ENCODE measurements around the gene WNK2. TPM values are rescaled to one million over a fixed set of nuclear protein-coding genes. Genes with fewer than 3 reads are reported as not detected.

The WNK2 gene
- total RNA-seq (1 to 10 TPM; 3.6 to 3.7 TPM), polyA plus RNA-seq (1 to 10 TPM in 1 of 2 donors, under 1 TPM in 1; 0.13 to 2.1 TPM)
- long read RNA-seq, donor 1, partial matches to known transcripts = 0 of 3 reads
- long read RNA-seq, donor 1, other reads (novel, unspliced or antisense) = 3 of 3 reads
- long read RNA-seq, donor 2, partial matches to known transcripts = 2 of 4 reads
- long read RNA-seq, donor 2, other reads (novel, unspliced or antisense) = 2 of 4 reads

DNA sequence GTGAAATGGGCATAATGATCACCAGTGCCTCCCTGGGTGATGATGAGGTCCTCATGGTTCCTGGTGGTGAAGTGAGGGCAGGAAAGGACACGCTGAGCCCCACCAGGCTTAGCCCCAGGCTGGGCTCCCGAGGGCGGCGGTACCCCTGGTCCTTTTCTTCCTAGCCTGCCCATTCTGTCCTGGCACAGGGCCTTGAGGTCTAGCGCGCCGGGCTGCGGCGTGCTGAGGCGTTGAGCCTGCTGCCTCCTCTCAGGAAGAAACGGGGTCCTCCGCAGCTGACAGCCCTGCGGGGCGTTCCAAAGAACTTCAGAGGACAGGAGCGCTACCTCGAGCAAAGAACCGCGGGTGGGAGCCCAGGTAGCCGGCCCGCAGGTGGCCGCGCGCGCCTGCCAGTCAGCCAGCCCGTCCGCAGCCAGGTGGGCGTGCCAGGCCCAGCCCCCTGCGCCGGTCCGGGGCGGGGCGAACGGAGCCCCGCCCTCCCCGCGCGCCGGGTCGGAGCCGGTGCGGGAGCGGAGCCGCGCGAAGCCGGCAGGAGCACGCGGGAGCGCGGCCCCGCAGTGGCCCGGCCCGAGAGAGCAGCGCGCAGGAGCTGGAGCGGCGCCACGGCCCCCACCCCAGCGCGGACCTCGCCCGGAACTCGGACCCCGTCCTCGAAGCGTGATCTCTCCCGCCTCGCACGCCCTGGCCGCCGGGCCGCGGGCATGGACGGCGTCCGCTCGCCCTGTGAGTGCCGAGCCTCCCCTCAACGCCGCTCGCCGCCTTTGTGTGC lies at the start of gene WNK2:
WNK2 (plus strand) TSS at position 477 of the 769 bp plus-strand sequence. CDS start 791 bp downstream, outside the sequence.
- no peak within 1 kb of the TSS for H3K27ac ChIP-seq (ENCODE audit: low read depth in 1 of 2, low read length in 2 of 2)
- intact Hi-C loops (cut with DNase I) = no loop called here
- 1% methylated on average over 51 to 82 of the region's 82 CpGs for WGBS, 2 donors

GRCh38 chr9:93134740-93135444 lies 49.0 kb upstream of the WNK2 start:
- Histone ChIP-seq H3K27ac (ENCODE audit: low read depth in 1 of 2, low read length in 2 of 2) (peak overlapping the region; percentile 10 to 85), H3K4me1 (ENCODE audit: control insufficient read depth in 1 of 2, insufficient read depth in 2 of 2, low read length in 2 of 2) (no peaks in the 10 kb centered on the region), H3K4me3 (ENCODE audit: low read length in 2 of 2) (peak overlapping the region; percentile 56 to 64), H3K27me3 (ENCODE audit: control insufficient read depth in 1 of 2, insufficient read depth in 2 of 2, low read length in 1 of 2) (no peaks in the 10 kb centered on the region), H3K9me3 (ENCODE audit: control insufficient read depth, low read length) (no peaks in the 10 kb centered on the region), H3K36me3 (ENCODE audit: control insufficient read depth in 1 of 2, insufficient read depth in 2 of 2, low read length in 1 of 2) (no peaks in the 10 kb centered on the region)
- ATAC-seq (ENCODE audit: low FRiP score) = no peak
- 80% methylated on average over 14 of the region's 14 CpGs for WGBS, 2 donors
- intact Hi-C loops (cut with DNase I) = loop anchor here in 1 of 2 donors (5.0 to 10.0 kb wide), 3 partner anchors 38 to 440 kb away; partner anchors contain the start of genes CARD19, FAM120A, FAM120AOS and PHF2
- DNase-seq = peak in 1 of 2 donors; percentile 54

More for the DNA sequence above, at the start of gene WNK2:
- Histone ChIP-seq H3K4me1 (ENCODE audit: control insufficient read depth in 1 of 2, insufficient read depth in 2 of 2, low read length in 2 of 2) (no peaks in the 10 kb centered on the region), H3K4me3 (ENCODE audit: low read length in 2 of 2) (peak within 1 kb of the TSS; percentile 8 to 45), H3K27me3 (ENCODE audit: control insufficient read depth in 1 of 2, insufficient read depth in 2 of 2, low read length in 1 of 2) (no peaks in the 10 kb centered on the region), H3K36me3 (ENCODE audit: control insufficient read depth in 1 of 2, insufficient read depth in 2 of 2, low read length in 1 of 2) (no peaks in the 10 kb centered on the region), H3K9me3 (ENCODE audit: control insufficient read depth, low read length) (no peaks in the 10 kb centered on the region)
- ATAC-seq (ENCODE audit: low FRiP score) (peak; percentile 52), DNase-seq (no peak)

GRCh38 chr9:93136011-93136440 lies 47.9 kb upstream of the WNK2 start:
- intact Hi-C loops (cut with DNase I) = loop anchor here in 1 of 2 donors (10.0 kb wide), 2 partner anchors 319 to 439 kb away; partner anchors contain the start of genes FAM120A, FAM120AOS and PHF2
- Histone ChIP-seq H3K27ac (ENCODE audit: low read depth in 1 of 2, low read length in 2 of 2) (no peak overlapping the region), H3K4me1 (ENCODE audit: control insufficient read depth in 1 of 2, insufficient read depth in 2 of 2, low read length in 2 of 2) (no peaks in the 10 kb centered on the region), H3K36me3 (ENCODE audit: control insufficient read depth in 1 of 2, insufficient read depth in 2 of 2, low read length in 1 of 2) (no peaks in the 10 kb centered on the region), H3K27me3 (ENCODE audit: control insufficient read depth in 1 of 2, insufficient read depth in 2 of 2, low read length in 1 of 2) (no peaks in the 10 kb centered on the region), H3K9me3 (ENCODE audit: control insufficient read depth, low read length) (no peaks in the 10 kb centered on the region), H3K4me3 (ENCODE audit: low read length in 2 of 2) (no peak overlapping the region)
- ATAC-seq (ENCODE audit: low FRiP score) (no peak), DNase-seq (no peak)
- WGBS, 2 donors = 61 to 63% methylated on average over 11 of the region's 11 CpGs

- intact Hi-C loops (cut with DNase I) = loop anchor here in 1 of 2 donors (10.0 kb wide), 2 partner anchors 317 to 437 kb away; partner anchors contain the start of genes FAM120A, FAM120AOS and PHF2
- H3K9me3 ChIP-seq (ENCODE audit: control insufficient read depth, low read length) = no peaks in the 10 kb centered on the region
- DNase-seq (peak in 1 of 2 donors; percentile 56), ATAC-seq (ENCODE audit: low FRiP score) (no peak)
- H3K4me3 ChIP-seq (ENCODE audit: low read length in 2 of 2) = no peak overlapping the region
- no peaks in the 10 kb centered on the region for H3K36me3 ChIP-seq (ENCODE audit: control insufficient read depth in 1 of 2, insufficient read depth in 2 of 2, low read length in 1 of 2)
- 90 to 93% methylated on average over 11 of the region's 11 CpGs for WGBS, 2 donors
- H3K4me1 ChIP-seq (ENCODE audit: control insufficient read depth in 1 of 2, insufficient read depth in 2 of 2, low read length in 2 of 2) = no peaks in the 10 kb centered on the region
- H3K27ac ChIP-seq (ENCODE audit: low read depth in 1 of 2, low read length in 2 of 2) = no peak overlapping the region
- H3K27me3 ChIP-seq (ENCODE audit: control insufficient read depth in 1 of 2, insufficient read depth in 2 of 2, low read length in 1 of 2) = no peaks in the 10 kb centered on the region
These were observed 46.6 kb upstream of the WNK2 start for GRCh38 chr9:93137362-93137761.

DNA sequence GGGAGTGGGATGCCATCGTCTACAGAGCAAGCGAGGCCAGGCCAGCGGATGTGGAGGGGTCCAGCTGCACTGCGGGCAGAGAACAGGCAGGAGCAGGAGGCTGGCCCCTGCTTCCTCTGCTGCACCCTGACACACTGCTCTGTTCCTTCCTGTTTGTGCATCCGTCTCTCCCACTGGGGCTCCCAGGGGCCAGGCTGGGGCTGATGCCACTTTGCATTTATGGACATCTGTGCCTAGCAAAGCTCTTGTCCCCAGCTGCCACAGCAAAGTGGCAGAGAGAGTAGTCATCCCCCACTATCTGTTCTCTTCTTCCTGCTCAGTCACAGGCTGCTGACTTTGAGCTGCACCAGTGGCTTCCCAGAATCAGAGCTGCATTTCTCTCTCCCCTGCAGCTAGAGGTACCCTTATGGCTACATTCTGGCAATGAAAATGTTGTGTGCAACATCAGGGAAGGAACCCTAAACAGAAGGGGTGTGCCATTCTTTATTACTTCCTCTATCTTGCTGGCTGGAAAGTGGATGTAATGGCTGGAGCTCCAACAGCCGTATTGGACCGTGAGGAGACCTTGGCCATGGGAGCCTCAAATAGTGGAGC lies 45.7 kb upstream of the WNK2 start:
- WGBS, 2 donors = 80 to 82% methylated on average over 7 of the region's 7 CpGs
- intact Hi-C loops (cut with DNase I) = loop anchor here in 1 of 2 donors (10.0 kb wide), 2 partner anchors 317 to 437 kb away; partner anchors contain the start of genes FAM120A, FAM120AOS and PHF2

GRCh38 chr9:93139365-93140182 lies 44.4 kb upstream of the WNK2 start:
- H3K27me3 ChIP-seq (ENCODE audit: control insufficient read depth in 1 of 2, insufficient read depth in 2 of 2, low read length in 1 of 2) = no peaks in the 10 kb centered on the region
- intact Hi-C loops (cut with DNase I) = loop anchor here in 1 of 2 donors (10.0 kb wide), 2 partner anchors 315 to 435 kb away; partner anchors contain the start of genes FAM120A, FAM120AOS and PHF2
- no peak overlapping the region for H3K27ac ChIP-seq (ENCODE audit: low read depth in 1 of 2, low read length in 2 of 2)
- WGBS, 2 donors = 90 to 92% methylated on average over 16 of the region's 16 CpGs
- H3K4me3 ChIP-seq (ENCODE audit: low read length in 2 of 2) = no peak overlapping the region
- H3K4me1 ChIP-seq (ENCODE audit: control insufficient read depth in 1 of 2, insufficient read depth in 2 of 2, low read length in 2 of 2) = no peaks in the 10 kb centered on the region
- no peaks in the 10 kb centered on the region for H3K36me3 ChIP-seq (ENCODE audit: control insufficient read depth in 1 of 2, insufficient read depth in 2 of 2, low read length in 1 of 2)
- ATAC-seq (ENCODE audit: low FRiP score) (no peak), DNase-seq (no peak)
- no peaks in the 10 kb centered on the region for H3K9me3 ChIP-seq (ENCODE audit: control insufficient read depth, low read length)

More for the DNA sequence above, 45.7 kb upstream of the WNK2 start:
- DNase-seq (no peak), ATAC-seq (ENCODE audit: low FRiP score) (no peak)
- Histone ChIP-seq H3K36me3 (ENCODE audit: control insufficient read depth in 1 of 2, insufficient read depth in 2 of 2, low read length in 1 of 2) (no peaks in the 10 kb centered on the region), H3K27me3 (ENCODE audit: control insufficient read depth in 1 of 2, insufficient read depth in 2 of 2, low read length in 1 of 2) (no peaks in the 10 kb centered on the region), H3K9me3 (ENCODE audit: control insufficient read depth, low read length) (no peaks in the 10 kb centered on the region), H3K4me3 (ENCODE audit: low read length in 2 of 2) (no peak overlapping the region), H3K27ac (ENCODE audit: low read depth in 1 of 2, low read length in 2 of 2) (no peak overlapping the region), H3K4me1 (ENCODE audit: control insufficient read depth in 1 of 2, insufficient read depth in 2 of 2, low read length in 2 of 2) (no peaks in the 10 kb centered on the region)

- intact Hi-C loops (cut with DNase I) = no loop called here
- Histone ChIP-seq H3K4me1 (ENCODE audit: control insufficient read depth in 1 of 2, insufficient read depth in 2 of 2, low read length in 2 of 2) (no peaks in the 10 kb centered on the region), H3K4me3 (ENCODE audit: low read length in 2 of 2) (no peak overlapping the region), H3K27ac (ENCODE audit: low read depth in 1 of 2, low read length in 2 of 2) (peak overlapping the region in 1 of 2 donors; percentile 25), H3K36me3 (ENCODE audit: control insufficient read depth in 1 of 2, insufficient read depth in 2 of 2, low read length in 1 of 2) (no peaks in the 10 kb centered on the region), H3K9me3 (ENCODE audit: control insufficient read depth, low read length) (no peaks in the 10 kb centered on the region), H3K27me3 (ENCODE audit: control insufficient read depth in 1 of 2, insufficient read depth in 2 of 2, low read length in 1 of 2) (no peaks in the 10 kb centered on the region)
- ATAC-seq (ENCODE audit: low FRiP score) = peak; percentile 16
- no peak for DNase-seq
- WGBS, 2 donors = 46 to 54% methylated on average over 8 of the region's 8 CpGs
These were observed 42.0 kb upstream of the WNK2 start for GRCh38 chr9:93141771-93142483.
